Hepatocyte (in vitro differentiated cells): ENCODE results near the gene MRFAP1L1. TPM values are rescaled to one million over a fixed set of nuclear protein-coding genes. Genes with fewer than 3 reads are reported as not detected.
A peak's percentile ranks its signal among the peaks of the same experiment; 100 is the strongest.

Source experiments
- DNase-seq: peaks from one replicate; pipeline ENCODE4 v3.0.0-alpha.2; 2016; ENCODE audit warnings: low spot score
- H2AFZ ChIP-seq: fragments of 200-600 bp; sonication (generic); 2 replicates; pipeline ENCODE4 v1.6.0; 2016; ENCODE audit warnings: antibody characterized with exemption, mild to moderate bottlenecking
- H3K27ac ChIP-seq: fragments of 200-600 bp; sonication (generic); 2 replicates; pipeline ENCODE4 v1.5.1; 2016; ENCODE audit warnings: mild to moderate bottlenecking
- H3K27me3 ChIP-seq: fragments of 200-600 bp; sonication (generic); 2 replicates; pipeline ENCODE4 v1.6.1; 2016
- H3K36me3 ChIP-seq: fragments of 200-600 bp; sonication (generic); replicated peaks from 2 replicates; pipeline ENCODE4 v1.5.1; 2016; ENCODE audit warnings: low read depth; ENCODE audit not compliant: insufficient read depth
- H3K4me1 ChIP-seq: fragments of 200-600 bp; sonication (generic); 2 replicates; pipeline ENCODE4 v1.5.1; 2016; ENCODE audit warnings: mild to moderate bottlenecking, moderate library complexity; ENCODE audit not compliant: insufficient read depth
- H3K4me2 ChIP-seq: fragments of 200-600 bp; sonication (generic); 2 replicates; pipeline ENCODE4 v1.6.0; 2016
- H3K4me3 ChIP-seq: fragments of 200-600 bp; sonication (generic); 2 replicates; pipeline ENCODE4 v1.5.1; 2016; ENCODE audit warnings: mild to moderate bottlenecking
- H3K79me2 ChIP-seq: fragments of 200-600 bp; sonication (generic); 2 replicates; pipeline ENCODE4 v1.6.0; 2017; ENCODE audit warnings: mild to moderate bottlenecking
- H3K9me2 ChIP-seq: fragments of 200-600 bp; sonication (generic); replicated peaks from 2 replicates; pipeline ENCODE4 v1.6.0; 2017; ENCODE audit warnings: mild to moderate bottlenecking; ENCODE audit not compliant: insufficient read depth
- H3K9me3 ChIP-seq: fragments of 200-600 bp; sonication (generic); 2 replicates; pipeline ENCODE4 v1.5.1; 2016; ENCODE audit warnings: low read depth, mild to moderate bottlenecking
- H4K20me1 ChIP-seq: fragments of 200-600 bp; sonication (generic); 2 replicates; pipeline ENCODE4 v1.6.0; 2016; ENCODE audit warnings: mild to moderate bottlenecking; ENCODE audit not compliant: insufficient read depth, poor library complexity, severe bottlenecking
- EZH2 ChIP-seq: fragments of 200-600 bp; sonication (generic); IDR thresholded peaks from 2 replicates; pipeline ENCODE4 v1.6.1; 2016; ENCODE audit warnings: antibody characterized with exemption, mild to moderate bottlenecking, borderline replicate concordance
- EZH2phosphoT487 ChIP-seq: fragments of 200-600 bp; sonication (generic); IDR thresholded peaks from one replicate; pipeline ENCODE4 v1.6.1; 2018; ENCODE audit warnings: antibody characterized with exemption, mild to moderate bottlenecking, low read depth, moderate library complexity; ENCODE audit not compliant: unreplicated experiment, severe bottlenecking
- WGBS: methylation state at CpG from one replicate; pipeline ENCODE4 v1.1.6; 2016; ENCODE audit warnings: low lambda C conversion rate; ENCODE audit errors: missing lambda C conversion rate; 5-methylcytosine and 5-hydroxymethylcytosine counted together
- polyA plus RNA-seq: library from polyadenylated mRNA; unstranded; fragments of >200 nt; fragmentation: Nextera tagmentation; extraction: Ambion mirVana; gene quantifications from 2 replicates; pipeline ENCODE4 v1.2.1, GENCODE V29; 2016
- total RNA-seq: library from RNA; depleted of rRNA; stranded (reverse); fragments of >200 nt; gene quantifications from 2 replicates; pipeline ENCODE4 v1.2.3, GENCODE V29; 2014
- TF ChIP-seq, protein P1 (sequence below): fragments of 200-600 bp; sonication (generic); IDR thresholded peaks from 2 replicates; pipeline ENCODE4 v1.5.1; 2016; ENCODE audit warnings: antibody characterized with exemption, mild to moderate bottlenecking; ENCODE audit not compliant: poor library complexity

Gene MRFAP1L1
- total and polyA plus RNA-seq, 2 experiments from 2014 or later, result 60.8 to 84.9 TPM

- Histone ChIP-seq H3K27ac (no peak overlapping the region), H3K27me3 (no peaks in the 10 kb centered on the region), H3K9me3 (no peaks in the 10 kb centered on the region), H4K20me1 (no peaks in the 10 kb centered on the region), H3K36me3 (no peaks in the 10 kb centered on the region), H3K9me2 (no peaks in the 10 kb centered on the region), H3K79me2 (no peaks in the 10 kb centered on the region), H3K4me2 (no peak overlapping the region), H2AFZ (peak overlapping the region; percentile 2), H3K4me3 (no peak overlapping the region), H3K4me1 (peaks cover 21% of the 10 kb centered on the region)
- 72% methylated on average over 18 of the region's 18 CpGs for WGBS
- no peak for TF ChIP-seq EZH2
- TF ChIP-seq, protein P1, sequence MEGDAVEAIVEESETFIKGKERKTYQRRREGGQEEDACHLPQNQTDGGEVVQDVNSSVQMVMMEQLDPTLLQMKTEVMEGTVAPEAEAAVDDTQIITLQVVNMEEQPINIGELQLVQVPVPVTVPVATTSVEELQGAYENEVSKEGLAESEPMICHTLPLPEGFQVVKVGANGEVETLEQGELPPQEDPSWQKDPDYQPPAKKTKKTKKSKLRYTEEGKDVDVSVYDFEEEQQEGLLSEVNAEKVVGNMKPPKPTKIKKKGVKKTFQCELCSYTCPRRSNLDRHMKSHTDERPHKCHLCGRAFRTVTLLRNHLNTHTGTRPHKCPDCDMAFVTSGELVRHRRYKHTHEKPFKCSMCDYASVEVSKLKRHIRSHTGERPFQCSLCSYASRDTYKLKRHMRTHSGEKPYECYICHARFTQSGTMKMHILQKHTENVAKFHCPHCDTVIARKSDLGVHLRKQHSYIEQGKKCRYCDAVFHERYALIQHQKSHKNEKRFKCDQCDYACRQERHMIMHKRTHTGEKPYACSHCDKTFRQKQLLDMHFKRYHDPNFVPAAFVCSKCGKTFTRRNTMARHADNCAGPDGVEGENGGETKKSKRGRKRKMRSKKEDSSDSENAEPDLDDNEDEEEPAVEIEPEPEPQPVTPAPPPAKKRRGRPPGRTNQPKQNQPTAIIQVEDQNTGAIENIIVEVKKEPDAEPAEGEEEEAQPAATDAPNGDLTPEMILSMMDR, result no peak
- TF ChIP-seq EZH2phosphoT487, result no peak
- DNase-seq, result no peak
Measured at GRCh38 chr4:6751611-6752485, 42.2 kb upstream of the MRFAP1L1 start.

DNA sequence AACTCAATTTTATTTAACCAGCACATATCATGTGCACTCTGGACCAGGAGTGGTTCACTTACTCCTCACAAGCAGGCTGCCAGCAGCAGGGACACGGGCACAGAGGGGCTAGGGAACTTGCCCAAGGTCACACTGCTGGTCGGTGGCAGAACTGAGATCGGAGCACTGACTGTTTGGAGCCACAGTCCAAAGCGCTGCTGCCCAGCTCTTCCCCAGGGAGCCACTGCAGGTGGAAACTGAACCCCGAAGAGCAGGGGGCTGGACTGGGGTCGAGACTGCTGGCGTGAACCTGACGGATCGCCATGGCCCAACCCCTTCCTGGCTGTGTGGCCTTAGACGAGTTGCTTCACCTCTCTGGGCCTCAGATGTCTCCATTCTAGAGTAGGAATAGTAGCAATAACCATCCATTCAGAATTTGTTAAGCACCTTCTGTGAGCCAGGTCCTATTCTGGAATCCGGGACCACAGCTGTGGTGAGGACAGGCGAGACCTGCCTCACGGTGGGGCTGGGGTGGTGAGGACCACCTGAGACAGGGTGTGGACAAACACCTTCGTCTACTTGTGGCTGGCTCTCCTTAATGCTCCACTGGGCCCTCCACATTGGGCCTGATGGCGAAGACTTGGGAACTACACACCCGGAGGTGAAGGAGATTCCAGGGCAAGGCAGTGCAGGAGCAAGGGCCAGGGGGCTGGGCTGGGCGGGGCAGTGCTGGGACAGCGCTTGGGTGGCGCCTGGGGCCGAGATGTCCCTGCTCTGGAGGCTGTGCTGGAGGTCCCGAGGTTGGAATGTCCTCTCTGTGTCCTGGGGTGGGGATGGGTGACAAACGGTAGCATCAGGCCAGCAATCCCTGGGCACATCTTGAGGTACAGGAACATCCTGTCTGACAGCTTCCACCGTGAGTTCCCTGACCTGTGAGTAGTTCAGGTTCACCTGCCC lies 40.9 kb upstream of the MRFAP1L1 start:
- WGBS, result 85% methylated on average over 22 of the region's 23 CpGs
- peak; percentile 9 for DNase-seq
- no peaks in the 10 kb centered on the region for H4K20me1 ChIP-seq
- no peak overlapping the region for H3K4me3 ChIP-seq
- H3K79me2 ChIP-seq, result no peaks in the 10 kb centered on the region
- no peak overlapping the region for H3K4me2 ChIP-seq
- TF ChIP-seq EZH2, result no peak
- no peak for TF ChIP-seq EZH2phosphoT487
- TF ChIP-seq, protein P1, result no peak
- H3K36me3 ChIP-seq, result no peaks in the 10 kb centered on the region
- no peaks in the 10 kb centered on the region for H3K27me3 ChIP-seq
- no peaks in the 10 kb centered on the region for H3K9me3 ChIP-seq
- peak overlapping the region; percentile 23 for H3K27ac ChIP-seq
- H3K4me1 ChIP-seq, result peaks cover 21% of the 10 kb centered on the region
- H3K9me2 ChIP-seq, result no peaks in the 10 kb centered on the region
- no peak overlapping the region for H2AFZ ChIP-seq

GRCh38 chr4:6749340-6750171 lies 39.9 kb upstream of the MRFAP1L1 start:
- TF ChIP-seq, protein P1, result no peak
- TF ChIP-seq EZH2phosphoT487, result no peak
- TF ChIP-seq EZH2, result no peak
- Histone ChIP-seq H3K27ac (peak overlapping the region; percentile 84), H3K27me3 (no peaks in the 10 kb centered on the region), H3K36me3 (no peaks in the 10 kb centered on the region), H3K4me3 (no peak overlapping the region), H3K4me2 (peak overlapping the region; percentile 49), H4K20me1 (no peaks in the 10 kb centered on the region), H3K79me2 (no peaks in the 10 kb centered on the region), H3K9me3 (no peaks in the 10 kb centered on the region), H3K9me2 (no peaks in the 10 kb centered on the region), H2AFZ (no peak overlapping the region), H3K4me1 (peaks cover 21% of the 10 kb centered on the region)
- WGBS, result 64% methylated on average over 23 of the region's 25 CpGs
- DNase-seq, result peak; percentile 88
